GM21447 (cell line): ENCODE results near the gene KTN1.

Experiments used
- ATAC-seq: cut with Tn5 transposase; IDR thresholded peaks from one replicate; pipeline ENCODE4 v1.9.1; 2021; ENCODE audit not compliant: unreplicated experiment

Gene KTN1

DNA sequence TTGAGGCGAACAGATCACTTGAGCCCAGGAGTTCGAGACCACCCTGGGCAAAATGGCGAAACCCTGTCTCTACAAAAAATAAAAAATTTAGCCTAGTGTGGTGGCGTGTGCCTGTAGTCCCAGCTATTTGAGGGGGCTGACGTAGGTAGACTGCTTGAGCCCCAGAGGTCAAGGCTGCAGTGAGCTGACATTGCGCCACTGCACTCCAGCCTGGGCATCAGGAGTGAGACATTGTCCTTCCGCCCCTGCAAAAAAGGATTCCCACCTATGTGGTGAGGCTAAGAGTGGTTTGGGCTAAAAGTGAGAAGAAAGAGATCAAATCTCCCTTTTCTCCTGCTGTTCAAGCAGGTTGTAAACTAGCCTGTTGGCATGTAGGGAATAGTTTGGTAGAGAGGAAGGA, 5.0 kb upstream of the KTN1 start:
- no peak for ATAC-seq

DNA sequence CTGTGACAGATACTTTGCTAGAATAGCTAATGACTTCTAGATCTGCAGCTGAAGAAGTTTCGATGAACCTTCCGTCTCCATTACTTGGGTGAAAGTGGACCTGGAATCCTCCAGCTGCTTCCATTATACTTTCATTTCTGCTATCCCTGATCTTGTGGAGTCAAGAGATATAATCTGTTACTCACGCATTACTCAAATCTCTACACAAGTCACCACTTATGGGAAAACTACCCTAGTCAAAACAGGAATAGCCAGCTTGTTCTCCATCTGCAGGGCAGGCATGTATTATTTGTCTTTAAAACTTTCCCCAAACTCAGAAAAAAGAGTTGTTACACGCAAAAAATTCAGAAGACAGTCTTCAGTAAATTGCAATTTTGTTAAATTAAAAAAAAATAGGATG, 2.8 kb upstream of the KTN1 start:
- no peak for ATAC-seq

DNA sequence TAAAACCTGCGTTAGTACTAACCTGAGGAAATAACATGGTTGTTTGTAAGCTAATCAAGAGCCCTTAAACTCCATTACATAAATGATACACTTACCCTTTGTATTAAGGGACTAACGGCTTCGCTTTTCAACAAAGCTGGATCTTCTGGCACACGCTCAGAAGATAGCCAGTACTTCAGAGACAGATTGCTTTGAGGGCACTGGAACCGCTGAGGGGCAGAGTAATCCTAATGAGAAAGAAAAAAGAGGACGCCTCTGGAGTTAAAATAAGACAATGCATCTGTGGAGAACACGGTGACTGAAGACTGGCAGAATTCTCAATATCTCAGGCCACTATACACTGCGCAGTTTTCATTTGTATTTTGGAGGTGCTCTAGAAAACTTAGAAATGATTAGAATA, 1.5 kb upstream of the KTN1 start:
- ATAC-seq = no peak

DNA sequence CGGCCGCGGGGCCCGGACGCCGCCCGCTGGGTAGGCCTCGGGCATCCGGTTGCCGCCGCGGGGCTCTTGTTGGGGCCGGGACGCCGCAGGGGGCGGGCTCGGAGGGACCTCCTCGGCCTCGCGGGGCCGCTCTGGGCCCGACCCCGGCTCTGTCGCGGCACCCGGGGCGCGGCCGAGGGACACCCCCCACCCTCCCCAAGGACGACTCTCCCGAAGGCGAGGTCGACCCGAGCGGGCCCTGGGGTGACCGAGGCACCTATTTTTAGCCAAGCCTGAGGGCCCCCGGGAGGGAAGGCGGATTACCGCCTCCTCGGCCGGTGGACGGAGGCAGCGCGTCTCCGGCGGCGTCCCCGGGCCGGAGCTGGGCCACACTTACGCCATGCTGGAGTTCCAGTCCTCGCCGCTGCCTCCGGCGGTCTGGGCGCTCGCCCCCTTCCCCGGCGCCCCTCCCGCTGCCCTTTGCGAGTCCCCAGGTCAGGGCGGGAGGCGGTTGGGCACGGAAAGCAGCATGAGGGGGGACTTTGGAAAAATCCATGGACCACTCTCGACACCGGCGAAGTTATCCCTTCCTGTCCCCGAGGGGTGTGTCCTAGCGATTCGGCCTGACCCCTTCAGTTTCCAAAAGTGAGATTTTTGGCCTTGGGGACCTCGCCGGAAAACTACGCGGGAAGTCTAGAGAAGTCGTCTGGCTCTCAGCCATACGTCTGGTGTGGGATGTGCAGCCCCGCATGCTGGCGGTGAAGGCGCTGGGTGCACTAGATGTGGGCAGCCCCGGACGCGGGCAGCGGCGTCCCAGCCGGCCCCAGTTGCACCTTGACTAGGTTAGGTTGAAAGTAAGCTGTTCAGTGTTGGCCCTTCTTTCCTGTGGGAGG, 699 bp downstream of the KTN1 start:
- ATAC-seq = peak; percentile 40

DNA sequence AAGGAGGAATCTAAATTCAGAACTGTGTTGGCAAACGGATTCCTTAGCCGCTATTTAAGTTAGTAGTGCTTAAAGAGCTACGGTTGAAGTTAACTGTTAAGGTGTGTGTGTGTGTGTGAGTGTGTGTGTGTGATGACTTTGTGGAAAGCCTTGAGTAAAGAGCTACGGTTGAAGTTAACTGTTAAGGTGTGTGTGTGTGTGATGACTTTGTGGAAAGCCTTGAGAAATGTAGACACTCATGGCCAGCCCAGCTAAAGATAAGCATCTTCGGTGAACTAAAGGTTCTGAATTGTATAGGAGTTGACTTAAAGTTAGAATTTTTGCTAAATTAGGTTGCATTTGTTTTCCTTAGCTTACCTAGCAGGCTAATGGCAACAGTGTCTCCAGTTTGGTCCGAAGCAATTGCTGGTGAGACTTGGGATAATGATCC, 1.4 kb downstream of the KTN1 start:
- ATAC-seq = no peak

DNA sequence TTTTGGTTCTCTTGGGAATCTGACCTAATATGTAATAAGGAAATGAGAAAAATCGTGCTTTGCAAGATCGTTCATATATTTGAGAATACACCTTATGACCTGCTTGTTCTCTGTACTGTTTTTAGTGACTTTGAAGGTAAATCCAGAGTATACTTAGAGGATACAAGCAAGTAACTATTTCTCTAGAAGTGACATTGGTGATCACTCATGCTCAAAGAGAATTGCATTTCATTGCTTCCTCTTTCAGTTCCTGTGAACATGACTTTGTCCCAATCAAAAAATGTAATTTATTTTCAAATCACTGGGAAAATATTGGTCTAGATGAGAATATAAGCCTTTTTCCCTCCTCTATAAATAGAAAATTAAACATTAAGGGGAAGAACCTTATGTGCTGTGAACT, 2.7 kb downstream of the KTN1 start:
- ATAC-seq = peak; percentile 35

DNA sequence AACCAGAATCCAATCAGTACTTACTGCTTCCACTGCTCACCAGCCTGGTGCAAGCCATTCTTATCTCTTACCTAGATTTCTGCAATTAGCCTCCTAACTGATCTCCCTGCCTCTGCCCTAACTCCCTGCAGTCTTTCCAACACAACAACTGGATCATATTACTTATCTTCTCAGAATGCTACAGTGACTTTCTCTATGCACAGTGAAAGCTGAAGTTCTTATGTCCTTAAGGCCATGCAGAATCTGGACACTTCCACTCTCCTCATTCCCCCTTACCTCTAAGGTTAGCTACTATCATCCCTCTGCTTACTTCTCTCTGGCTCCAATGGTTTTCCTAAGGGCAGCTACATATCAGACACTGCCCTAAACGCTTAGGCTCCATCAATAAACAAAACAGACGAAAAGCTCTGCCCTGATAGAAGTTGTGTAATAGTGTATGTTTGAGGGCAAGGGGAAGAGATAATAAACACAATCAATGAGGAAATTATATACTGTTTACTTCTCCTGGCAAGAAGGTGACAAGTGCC, 4.0 kb downstream of the KTN1 start:
- ATAC-seq = no peak

DNA sequence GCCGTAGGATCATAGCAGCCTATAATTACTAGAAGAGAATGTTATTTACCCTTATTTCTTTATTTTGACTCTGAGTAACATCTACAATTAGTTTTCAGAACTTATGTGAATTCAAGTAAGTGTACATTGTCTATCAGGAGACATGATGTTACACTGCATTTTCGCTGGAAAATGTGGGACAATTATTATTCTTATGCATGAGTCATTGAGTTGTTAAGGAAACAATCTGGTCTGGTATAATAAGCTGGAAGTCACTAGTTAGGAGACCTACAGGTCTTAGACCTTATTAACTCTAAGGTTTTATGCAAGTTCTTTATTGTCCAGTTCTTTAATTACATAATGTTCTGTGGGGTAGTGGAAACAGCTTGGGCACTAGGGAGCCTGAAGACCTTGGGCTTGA, 5.8 kb downstream of the KTN1 start:
- no peak for ATAC-seq

DNA sequence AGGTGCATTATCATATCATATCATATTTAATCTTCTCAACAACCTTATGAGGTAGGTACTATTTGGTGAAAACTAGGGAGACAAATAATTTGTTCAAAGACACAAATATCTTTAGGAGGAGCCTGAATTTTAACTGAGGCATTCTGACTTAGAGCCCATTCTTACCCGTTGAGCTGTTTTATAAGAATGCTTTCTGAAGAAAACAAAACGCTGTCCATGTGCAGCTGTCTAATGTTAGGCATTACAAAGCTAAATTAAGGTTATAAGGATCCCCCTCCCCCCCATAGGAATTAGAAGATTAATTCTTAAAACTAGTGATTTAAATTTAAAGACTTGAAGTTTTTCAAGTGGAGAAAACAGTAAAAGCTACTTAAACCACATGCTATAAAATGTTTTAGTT, 6.4 kb downstream of the KTN1 start:
- no peak for ATAC-seq

DNA sequence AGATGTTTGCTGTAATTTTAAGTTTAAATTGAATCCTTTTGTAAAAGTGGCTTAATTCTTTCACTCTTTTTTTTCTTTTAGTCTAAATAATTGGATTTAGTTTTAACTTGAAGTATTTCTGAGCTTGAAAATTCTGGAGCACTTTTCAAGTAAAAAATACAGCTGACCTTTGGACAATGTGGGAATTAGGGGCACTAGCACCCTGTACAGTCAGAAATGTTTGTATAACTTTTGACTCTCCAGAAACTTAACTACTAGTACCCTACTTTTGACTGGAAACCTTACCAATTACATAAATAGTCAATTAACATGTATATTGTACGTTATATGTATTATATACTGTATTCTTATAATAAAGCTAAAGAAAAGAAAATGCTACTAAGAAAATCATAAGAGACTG, 7.8 kb downstream of the KTN1 start:
- no peak for ATAC-seq

DNA sequence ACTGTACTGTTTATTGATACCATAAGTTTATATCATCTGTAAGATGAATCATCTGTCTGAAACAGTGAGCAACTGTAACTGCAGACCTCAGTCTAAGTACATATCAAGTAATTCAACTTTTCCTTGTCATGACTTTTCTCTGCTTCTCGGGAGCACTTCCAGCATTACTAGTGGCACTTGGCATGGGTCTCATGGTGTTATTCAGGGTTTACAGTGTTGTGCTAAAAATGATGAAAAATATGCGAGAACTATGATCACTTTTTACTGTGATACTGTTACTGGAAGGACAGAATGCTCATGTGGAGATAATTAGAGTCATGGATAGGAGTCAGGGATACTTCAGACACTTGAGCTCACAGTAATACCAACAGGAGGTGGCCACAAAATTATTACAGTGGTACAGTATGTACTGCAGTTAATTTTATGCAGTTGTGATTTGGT, 8.3 kb downstream of the KTN1 start:
- no peak for ATAC-seq

DNA sequence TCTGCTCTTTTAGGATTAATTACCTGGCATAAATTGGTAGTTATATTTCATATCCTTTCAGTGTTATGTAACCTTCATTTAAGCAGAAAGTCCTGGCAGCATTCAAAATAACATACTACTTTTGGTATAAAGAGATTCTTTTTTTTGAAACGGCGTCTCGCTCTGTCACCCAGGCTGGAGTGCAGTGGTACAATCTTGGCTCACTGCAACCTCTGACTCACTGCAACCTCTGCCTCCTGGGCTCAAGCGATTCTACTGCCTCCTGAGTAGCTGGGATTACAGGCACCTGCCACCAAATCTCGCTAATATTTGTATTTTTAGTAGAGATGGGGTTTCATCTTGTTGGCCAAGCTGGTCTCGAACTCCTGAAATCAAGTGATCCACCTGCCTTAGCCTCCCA, 9.2 kb downstream of the KTN1 start:
- ATAC-seq = no peak

DNA sequence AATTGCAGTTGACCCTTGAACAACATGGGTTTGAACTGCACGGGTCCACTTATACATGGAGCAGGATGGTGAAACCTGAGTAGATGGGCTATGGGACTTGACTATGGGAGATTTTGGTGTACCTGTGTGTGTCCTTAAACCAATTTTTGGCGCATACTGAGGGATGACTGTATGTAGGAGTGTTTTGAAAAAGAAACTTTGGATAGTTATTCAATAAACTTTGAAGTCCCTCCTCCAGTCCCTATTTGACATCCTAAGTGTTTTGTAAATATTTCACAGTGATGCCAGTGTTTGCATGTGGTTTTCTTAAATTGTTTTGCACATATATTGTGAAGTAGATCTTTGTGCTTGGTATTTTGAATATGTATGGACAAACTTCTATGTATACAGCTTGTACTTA, 12.4 kb downstream of the KTN1 start:
- ATAC-seq = no peak

DNA sequence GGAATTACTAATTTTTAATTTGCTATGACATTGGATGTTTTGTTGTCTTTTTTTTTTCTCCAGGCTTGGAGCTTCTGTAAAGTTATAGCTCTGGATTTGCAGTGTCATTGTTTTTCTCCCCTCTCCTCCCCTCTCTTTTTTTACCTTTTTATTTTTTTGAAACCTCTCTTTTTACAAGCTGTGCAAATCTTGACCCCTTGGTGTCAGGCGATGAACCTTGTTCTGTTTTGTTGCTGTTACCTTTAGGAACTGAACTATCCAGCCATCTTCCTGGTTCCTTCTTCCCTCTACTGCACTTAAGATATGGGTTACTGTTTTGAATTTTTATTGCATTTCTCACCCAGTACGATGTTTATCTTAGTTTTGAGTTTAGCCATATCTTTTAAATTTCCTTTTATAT, 13.7 kb downstream of the KTN1 start:
- no peak for ATAC-seq

DNA sequence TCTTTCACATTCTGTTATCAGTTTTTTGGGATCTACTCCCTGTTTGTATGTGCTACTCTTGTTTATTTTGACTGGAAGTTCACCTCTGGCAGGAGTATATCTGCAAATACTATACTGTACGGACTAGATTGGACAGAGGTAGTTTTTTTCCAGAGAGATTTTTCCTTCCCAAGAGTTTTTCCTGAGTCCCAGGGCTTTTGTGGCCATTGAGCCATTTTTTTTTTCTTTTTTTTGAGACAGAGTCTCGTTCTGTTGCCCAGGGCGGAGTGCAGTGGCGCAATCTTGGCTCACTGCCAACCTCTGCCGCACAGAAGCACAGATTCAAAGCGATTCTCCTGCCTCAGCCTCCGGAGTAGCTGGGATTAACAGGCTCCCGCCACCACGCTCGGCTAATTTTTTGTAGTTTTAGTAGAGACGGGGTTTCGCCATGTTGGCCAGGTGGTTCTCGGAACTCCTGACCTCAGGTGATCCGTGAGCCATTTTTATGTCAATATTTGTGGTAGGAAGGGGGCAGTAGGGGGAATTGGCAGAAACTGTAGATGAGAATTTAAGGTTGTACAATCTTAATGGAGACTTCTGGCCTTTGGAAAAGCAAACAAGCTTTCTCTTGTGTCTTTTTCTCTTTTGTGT, 19.4 kb downstream of the KTN1 start:
- ATAC-seq = no peak

DNA sequence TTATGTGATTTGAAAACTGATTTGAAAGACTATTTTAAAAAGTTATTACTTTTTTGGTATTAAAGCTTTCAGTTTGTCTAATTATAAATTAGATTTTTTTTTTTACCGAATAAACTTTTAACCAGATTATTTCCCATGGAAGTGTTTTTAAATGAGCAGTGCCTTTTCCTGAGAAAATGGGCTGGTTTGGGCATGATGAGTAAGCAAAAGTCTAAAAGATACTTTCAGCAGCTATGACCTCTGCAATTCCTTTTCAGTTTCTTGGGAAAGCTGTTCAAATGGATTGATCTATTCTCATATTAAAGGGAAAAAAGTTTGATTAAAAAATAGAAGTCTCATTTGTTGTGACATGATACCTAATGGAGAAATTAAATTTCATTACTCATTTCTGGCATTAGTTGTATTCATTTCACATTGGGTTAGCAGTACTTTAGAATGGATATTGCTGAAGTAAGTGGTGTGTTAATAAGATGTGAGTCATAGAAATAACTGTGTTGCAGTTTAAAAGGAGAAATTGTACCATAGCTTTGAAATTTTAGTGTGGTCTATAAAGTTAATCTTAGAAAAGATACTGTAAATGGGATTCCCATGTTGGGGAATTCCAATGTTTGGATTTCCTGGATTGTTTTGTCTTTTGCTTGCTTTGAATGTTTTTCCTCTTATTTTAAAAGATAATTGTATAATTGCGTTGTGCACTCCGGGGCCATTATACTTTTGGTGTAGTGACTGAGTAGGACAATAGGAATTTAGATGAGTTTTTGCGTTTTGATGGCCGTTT, 21.0 kb downstream of the KTN1 start:
- no peak for ATAC-seq

DNA sequence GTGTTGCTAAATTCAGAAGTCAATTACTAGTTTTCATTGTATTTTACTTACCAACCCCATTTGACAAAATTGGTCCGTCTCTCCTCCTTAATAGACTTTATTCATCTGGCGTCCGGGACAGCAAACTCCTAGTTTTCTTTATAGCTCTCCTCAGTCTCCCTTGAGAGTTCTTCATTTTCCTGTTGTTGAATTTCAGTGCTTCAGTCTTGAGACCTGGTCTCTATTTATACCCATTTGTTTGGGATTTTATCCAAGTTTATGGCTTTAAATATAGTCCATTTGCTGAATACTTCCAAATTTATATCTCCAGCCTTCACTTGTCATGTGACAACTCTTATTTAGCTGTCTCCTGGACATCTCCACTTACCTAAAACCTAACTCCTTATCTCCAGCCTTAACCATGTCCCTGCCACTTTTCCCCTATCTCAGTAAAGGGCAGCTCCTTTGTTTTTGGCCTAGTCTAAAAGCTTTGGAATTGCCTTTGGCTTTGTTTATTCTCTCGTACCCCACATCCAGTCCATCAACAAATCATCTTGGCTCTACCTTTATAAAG, 23.5 kb downstream of the KTN1 start:
- ATAC-seq = no peak

DNA sequence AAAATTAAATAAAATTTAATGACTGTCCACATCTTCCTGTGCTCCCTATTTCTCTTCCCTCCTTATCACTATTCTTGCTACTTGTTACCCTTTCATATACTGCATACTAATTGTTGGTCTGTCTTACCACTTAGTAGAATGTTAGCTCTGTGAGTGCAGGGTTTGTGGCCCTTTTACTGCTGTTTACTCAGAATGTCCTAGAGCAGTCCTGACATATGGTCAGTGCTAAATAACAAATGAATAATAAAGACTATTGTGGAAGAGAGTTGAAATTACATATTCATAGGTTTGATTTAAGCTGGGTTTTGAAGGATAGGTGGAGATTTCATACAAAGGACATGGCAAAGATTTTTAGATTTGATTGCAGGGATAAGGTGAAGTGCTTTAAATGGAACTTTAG, 24.5 kb downstream of the KTN1 start:
- ATAC-seq = no peak

DNA sequence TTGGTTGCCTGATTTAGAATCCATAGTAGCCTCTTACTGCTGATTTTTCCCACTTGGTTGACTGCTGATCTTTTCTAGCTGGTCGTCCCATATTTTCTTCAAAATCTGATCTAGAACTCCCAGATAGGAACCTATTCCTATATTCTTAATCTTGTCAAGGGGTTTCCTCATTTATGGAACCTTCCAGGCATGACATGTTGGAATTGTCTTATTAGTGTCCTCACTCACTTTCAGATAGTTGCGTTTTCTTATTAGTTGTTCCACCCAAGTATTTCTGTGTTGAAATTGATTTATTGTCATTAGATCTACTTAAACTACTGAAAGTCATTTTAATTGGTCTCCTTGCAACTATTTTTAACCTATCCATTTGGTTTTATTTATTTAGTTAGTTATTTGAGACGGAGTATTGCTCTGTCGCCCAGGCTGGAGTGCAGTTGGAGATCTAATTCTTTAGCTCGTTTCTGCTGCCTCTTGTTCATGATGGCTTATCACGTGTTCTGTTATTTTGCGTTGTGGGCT, 25.0 kb downstream of the KTN1 start:
- ATAC-seq = no peak

DNA sequence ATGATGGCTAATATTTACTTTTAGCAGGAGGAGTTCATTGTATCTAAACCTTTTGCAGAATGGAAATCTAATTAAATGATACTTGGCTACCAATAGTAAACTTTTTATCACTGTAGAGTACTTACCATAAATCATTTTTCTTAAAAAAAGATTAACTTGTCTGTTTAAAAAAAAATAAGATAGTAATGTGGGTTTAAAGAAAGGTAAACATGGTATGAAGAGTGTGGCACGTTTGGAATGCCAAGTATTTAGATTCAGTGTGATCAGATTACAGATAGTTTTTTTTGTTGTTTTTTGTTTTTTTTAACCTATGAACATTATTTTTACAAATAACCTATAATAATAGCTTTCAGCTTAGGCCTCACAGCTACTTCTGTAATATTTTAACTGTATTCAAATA, 25.8 kb downstream of the KTN1 start:
- no peak for ATAC-seq

DNA sequence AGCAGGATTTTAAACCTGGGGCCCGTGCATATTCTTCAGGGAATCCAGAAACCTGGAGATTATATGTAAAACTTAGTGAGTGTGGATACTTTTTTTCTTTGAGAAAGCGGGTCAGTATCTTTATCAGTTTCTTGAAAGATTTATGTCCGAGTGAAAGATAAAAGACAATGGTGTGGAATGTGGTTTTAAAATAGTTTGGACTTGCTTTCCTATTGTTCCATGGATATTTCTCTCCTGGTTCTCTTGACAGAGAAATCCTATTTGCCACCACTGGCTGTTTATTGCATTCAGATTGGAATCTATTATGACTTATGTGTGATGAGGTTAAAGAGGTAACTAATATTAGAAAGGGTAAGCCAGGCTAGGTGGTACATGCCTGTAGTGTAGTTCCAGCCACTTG, 27.4 kb downstream of the KTN1 start:
- no peak for ATAC-seq
